GM18526 (cell line): ENCODE data around the gene CERS6.

Experiments
- POLR2A ChIP-seq: IDR thresholded peaks from 3 replicates; pipeline ENCODE4 v1.6.1; 2011; ENCODE audit not compliant: insufficient read length; ENCODE audit errors: extremely low read depth

CERS6 gene

DNA sequence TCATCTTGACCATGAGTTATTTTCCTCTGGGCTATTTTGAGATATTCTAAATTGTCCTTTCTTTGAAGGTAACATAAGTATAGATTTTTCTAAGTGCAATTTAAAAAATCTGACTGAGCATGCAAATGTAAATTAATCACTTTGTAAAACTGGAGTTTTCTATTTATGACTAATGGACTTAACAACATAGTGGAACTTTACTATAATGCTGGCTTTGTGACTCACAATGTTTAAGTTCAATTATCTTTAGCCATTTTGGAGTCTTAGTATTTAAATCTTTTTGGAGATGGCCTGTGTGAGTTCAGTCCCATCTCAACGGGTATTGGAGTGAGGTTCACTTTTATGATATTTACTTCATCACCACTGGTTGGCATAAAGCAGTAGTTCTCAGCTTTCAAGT lies 311.2 kb downstream of the CERS6 start:
- TF ChIP-seq POLR2A: no peak

DNA sequence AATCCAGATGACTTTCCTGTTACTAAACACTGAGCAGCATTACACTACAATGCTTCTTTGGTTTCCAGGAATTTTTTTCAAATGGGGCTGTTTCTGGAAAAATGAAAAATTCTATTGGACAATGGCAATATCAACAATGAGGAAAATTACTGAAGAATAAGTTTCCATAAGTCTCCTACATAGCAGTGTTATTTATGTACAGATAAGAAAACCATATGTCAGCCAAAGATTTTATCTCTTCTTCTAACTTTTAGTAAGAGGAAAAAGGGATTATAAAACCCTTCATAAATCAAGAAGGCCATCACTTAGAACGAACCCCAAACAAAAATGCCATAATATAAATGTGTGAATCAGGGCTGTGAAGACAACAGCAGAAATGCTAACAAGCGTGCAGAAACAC lies 314.7 kb downstream of the CERS6 start:
- TF ChIP-seq POLR2A: no peak

DNA sequence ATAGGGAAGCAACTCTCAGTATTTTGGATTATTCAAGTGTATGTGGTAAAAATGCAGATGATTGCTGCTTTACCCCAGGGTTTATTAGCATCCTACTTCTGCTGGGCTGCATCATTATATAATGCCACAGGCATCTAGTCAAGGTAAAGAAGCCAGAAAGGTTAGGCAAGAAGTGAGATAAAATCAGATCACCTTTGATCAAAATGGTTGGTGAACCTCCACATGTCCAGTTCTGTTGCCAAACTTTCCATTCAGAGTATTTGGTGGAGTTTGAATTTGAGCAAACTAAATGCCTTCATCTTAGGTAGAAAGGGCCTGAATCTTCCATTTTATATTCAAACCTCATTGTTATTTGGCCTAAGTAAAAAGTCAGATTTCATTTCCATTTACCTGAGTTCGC lies 316.6 kb downstream of the CERS6 start:
- TF ChIP-seq POLR2A: no peak

GRCh38 chr2:168773128-168773527 lies 317.1 kb downstream of the CERS6 start:
- no peak for TF ChIP-seq POLR2A

DNA sequence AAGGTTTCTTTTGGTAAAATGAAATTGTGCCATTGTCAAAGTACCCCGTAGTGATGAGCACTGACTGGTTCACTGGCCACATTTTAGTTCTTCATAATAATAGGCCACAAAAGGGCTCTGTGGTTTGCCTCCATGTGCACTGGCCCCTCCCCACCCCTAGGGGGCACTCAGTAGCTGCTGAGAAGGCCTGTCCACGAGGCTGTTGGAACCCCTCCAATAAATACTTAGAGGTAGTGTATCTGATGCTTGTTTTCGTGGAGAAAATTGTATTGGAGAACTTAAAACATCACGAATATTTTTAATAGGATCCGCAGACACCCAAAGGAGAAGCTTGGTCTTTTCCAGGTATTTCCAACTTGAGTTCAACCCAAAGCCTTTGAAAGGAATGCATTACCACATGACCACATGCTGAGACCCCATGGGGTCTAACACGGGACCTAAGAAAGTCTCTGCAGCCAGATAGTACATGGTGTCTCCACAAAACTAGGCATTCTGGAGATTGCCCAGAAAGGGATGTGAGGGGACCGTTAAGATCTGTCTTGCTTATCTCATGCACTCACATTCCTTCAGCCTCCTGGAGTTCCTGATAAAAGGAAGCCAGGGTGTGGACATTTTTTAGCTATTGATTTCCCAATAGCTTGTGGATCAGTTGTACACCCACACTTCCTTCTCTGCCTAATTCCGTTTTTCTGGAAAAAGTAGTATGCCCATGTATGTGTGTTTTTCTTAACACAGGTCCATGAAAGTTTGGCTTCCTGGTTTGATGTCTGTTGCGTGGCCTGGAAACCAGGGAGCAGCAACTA lies 317.8 kb downstream of the CERS6 start:
- no peak for TF ChIP-seq POLR2A

DNA sequence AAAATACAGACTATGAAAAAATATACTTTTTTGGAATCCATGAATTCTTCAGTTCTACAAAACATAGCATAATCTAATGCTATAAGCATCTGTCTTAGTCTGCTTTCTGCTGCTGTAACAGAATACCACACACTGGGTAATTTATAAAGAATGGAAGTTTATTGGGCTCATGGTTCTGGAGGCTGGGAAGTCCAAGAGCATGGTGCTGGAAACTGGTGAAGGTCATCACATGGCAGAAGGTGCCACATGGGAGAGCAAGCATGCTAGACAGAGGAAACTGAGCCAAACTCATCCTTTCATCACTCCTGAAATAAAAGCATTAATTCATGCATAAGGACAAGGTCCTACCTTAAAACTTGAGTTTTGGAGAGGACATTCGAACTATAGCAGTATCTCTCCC lies 319.8 kb downstream of the CERS6 start:
- TF ChIP-seq POLR2A: no peak

GRCh38 chr2:168780669-168781071 lies 324.6 kb downstream of the CERS6 start:
- no peak for TF ChIP-seq POLR2A

DNA sequence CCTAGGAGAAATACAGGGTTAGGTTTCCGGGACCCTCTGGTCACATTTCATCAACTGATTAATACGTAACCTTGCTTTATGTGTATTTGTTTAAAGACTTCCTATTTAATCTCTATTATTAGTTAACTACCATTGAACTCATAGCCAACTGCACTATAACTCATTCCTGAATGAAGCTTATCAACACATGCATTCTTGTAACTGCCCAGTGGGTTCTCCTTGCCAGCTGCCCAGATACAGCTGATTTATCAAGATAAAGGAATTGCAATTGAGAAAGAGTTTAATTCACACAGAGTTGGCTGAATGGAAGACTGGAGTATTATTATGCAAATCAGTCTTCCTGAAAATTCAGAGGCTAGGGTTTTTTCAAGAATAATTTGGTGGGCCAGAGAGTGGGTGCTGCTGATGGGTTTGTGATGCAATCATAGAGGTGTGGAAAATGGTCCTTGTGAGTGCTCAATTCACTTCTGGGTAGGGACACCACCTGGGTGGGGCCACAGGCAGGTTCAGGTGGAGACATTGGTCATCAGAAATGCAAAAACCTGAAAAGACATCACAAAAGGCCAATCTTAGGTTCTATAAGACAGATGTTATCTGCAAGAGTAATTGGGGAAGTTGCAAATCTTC lies 325.2 kb downstream of the CERS6 start:
- no peak for TF ChIP-seq POLR2A

GRCh38 chr2:168782271-168782670 lies 326.2 kb downstream of the CERS6 start:
- TF ChIP-seq POLR2A: no peak

DNA sequence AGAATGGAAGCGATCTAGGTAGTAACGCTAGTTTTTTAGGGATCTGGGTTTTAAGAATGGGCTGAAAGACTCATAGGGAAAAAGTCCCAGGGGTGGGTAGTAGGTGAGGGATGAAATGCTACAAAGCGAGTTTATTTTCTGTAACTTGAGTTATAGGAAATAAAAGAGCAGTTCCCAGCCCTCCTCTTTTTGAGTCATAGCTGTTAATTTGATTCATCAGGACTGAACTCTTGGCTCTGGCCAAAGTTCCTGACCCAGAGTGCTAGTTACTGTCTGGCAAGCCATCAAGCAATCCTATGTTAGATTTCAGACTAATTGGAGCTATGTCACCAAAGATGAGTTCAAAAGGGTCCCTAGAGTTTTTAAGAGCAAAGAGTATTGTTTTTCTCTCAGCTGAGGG lies 328.9 kb downstream of the CERS6 start:
- no peak for TF ChIP-seq POLR2A

GRCh38 chr2:168787098-168787781 lies 331.2 kb downstream of the CERS6 start:
- no peak for TF ChIP-seq POLR2A

GRCh38 chr2:168787782-168788376 lies 331.8 kb downstream of the CERS6 start:
- no peak for TF ChIP-seq POLR2A

DNA sequence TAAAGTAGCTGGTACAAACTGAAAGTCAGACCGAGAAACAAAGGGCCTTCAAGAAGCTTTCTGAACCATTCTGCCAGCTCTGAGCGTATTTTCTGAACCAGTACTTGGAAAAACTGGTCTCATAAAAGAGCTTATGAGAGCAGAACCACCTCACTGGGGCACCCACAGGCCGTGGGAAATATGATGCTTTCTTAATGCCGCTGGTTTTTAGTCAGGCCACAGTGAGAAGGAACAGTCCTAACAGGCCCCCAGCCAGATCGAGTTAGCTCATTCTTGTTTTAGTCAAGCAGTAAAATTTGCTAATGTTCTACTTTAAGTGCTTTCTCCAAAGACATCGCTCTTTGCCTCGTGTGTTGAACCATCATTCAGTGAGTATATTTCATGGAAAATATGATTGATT lies 333.7 kb downstream of the CERS6 start:
- TF ChIP-seq POLR2A: no peak

DNA sequence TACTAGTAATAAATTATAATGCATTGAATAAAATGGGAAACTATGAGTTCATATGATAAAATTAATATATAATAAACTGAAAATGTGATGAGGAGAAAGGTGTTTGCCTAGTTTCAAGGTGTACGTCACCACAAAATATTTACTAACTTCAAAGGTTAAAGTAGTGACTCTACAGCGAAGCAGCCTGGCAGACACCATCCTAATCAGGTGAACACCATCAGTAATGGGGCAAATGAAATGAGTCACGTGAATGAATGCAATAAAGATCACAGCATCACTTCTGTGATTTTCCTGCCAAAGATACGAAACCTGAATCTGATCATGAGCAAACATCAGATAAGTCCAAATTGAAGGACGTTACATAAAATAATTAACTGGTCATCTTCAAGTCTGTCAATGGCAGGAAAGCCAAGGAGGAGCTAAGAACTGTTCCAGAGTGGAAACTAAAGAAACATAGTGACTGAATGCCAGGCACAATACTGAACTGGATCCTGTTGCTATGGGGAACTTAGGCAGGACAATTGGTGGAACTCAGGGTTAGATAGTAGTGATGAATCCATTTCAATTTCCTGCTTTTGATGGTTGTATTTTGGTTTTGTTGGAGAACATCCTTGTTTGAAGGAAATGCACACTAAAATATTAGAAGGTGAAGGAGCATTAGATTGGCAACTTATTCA lies 334.3 kb downstream of the CERS6 start:
- TF ChIP-seq POLR2A: no peak

GRCh38 chr2:168793596-168793995 lies 337.5 kb downstream of the CERS6 start:
- no peak for TF ChIP-seq POLR2A
